NCI-H446 treated with DMSO at 0.1 percent for 48 hours (cell line): ENCODE results near the gene MYO1A.
"Not testable (repeated sequence)": the region's sequence is repeated elsewhere in the genome, so short reads cannot be mapped to it uniquely, and the experiment has no call there.

Source experiments
- DNase-seq: peaks from one replicate; lab custom pipeline; 2025; lab: John Stamatoyannopoulos, UW

Gene MYO1A

DNA sequence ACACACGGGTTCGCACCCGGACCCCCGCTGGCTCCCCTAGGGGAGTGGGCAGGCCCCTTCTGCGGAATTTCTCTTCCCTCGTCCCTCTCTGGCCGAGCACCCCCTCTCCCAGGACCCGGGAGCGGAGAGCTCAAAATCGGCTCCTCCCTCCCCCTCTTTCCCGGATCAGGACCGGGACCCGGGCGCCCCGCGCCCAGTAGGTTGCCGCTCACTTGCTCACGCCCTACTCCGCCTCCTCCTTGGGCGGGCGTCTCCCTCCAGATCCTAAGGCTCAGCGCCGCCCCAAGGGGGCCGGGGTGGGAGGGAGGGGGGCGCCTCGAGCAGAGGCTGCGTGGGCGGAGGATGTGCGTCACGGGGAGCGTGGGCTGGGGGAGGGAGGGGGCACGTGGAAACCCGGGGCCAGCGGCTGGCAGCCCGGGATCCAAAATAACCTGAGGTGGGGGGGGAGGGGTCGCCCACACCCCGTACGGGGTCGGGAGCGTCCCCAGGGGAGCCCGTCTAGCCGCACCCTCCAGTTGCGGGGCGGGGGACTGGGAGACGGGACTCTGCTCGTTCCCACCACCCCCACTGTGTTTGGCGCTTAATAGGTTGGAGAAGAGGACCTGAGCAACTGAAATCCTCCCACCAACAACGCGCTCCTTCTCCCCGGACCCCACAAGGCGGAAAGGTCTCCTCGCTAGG lies 37.2 kb upstream of the MYO1A start:
- no peak for DNase-seq

GRCh38 chr12:57086493-57087009 lies 36.6 kb upstream of the MYO1A start:
- DNase-seq, result no peak

GRCh38 chr12:57085999-57086492 lies 36.1 kb upstream of the MYO1A start:
- no peak for DNase-seq

GRCh38 chr12:57080855-57081254 lies 30.9 kb upstream of the MYO1A start:
- no peak for DNase-seq

DNA sequence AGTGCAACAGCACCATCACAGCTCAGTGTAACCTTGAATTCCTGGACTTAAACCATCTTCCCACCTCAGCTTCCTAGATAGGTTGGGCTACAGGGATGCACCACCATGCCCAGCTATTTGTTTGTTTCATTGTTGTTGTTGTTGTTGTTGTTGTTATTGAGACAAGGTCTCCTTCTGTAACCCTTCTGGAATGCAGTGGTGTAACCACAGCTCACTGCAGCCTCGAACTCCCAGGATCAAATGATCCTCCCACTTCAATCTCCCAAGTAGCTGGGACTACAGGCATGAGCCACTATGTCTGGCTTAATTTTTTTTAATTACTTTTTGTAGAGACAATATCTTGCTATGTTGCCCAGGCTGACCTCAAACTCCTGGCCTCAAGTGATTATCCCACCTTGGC lies 29.9 kb upstream of the MYO1A start:
- DNase-seq, result no peak

DNA sequence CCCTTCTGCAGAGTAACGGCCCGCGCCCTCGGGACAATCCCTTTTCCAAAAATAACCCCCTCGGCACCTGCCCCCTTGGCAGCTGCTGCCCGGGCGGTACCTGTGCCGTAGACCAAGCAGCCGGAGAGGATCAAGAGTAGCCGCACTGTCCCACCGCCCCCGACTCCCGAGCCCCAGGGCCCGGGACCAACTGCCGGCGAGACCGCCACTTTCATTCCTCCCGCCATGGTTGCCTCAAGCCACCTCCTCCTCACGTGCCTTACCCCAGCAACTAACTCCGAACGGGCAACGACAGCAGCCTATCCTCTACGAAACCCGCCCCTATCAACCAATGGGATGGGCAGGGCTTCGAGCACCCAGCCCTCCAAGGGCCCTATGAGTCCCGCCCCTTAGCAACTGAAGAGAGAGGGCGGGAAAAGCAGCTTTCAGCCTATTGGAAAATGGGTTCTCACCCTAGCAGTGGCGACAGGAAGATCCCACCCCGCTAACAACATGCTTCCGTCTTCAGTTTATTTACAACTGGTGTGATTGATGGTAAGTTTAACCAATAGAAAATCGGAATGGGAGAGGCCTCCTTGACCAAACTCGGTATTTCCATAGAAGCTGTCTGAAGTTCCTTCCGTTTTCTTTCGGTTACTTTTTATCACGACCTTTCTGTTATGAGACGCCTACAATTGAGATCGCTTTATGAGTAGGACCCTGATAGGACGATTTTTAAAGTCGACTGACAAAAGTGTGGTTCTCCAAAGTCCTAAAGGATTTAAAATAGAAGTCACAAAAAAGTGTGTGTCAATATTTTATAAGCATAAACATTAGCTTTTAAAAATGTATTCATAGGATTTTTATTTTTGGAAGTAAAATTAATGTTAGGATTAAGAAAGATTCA lies 28.8 kb upstream of the MYO1A start, which contains the start of gene NEMP1:
Gene NEMP1, minus strand, starts transcription at position 273 of the 886 bp plus-strand sequence. Its CDS starts 46 bp downstream, at position 227.
- peak; percentile 99 for DNase-seq

- not testable (repeated sequence) for DNase-seq
Measured at GRCh38 chr12:57073566-57074450, 23.9 kb upstream of the MYO1A start.

DNA sequence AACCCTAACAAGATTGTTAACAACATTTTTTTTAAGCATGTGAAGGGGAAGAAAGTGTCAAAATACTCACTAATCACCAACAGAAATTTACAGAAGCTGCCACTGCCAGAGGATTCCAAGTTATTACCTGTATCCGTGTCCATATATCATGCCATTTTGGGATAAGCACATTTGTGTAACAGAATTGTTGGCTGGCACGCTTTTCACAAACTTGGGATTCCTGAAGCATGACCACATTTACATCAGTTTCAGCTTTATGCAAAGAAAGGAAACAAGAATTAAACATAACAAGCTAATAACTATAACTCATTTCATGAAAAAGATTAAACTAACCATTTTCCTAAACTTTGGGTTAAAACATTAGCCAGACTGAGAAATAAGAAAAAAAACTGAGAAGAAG lies 22.7 kb upstream of the MYO1A start:
- no peak for DNase-seq

- DNase-seq, result peak; percentile 30
Measured at GRCh38 chr12:57069523-57069922, 19.6 kb upstream of the MYO1A start.

GRCh38 chr12:57066245-57066644 lies 16.3 kb upstream of the MYO1A start:
- no peak for DNase-seq

DNA sequence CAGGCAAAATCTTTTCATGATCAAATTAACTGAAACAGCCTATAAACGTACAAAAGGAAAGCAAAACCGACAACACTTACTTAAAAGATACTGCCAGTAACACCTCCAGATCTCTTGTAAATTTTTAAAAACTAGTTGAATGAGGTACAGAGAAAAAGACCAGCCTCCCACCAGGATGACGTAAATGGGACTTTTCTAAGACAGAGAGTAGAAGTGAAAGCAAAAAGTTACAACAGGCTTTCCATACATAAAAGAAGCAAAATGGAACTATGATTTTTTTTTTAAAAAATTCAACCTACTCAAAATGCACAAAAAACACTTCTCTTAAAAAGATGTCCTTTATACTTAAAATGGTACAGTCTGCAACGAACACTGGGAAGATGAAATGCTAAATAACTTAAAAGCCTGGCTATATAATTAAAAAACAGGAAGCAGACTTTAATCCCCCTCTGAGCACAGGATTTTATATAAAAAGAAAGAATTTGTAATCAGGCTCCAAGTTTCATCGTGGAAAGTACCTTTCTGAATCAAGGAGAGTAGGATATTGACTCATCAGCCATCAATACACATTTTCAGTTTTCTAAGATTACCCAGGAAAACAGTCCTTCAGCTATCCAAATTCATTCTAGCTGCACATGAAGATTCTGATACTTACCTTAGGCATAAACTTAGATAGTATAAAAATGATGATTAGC lies 14.2 kb upstream of the MYO1A start:
- no peak for DNase-seq

DNA sequence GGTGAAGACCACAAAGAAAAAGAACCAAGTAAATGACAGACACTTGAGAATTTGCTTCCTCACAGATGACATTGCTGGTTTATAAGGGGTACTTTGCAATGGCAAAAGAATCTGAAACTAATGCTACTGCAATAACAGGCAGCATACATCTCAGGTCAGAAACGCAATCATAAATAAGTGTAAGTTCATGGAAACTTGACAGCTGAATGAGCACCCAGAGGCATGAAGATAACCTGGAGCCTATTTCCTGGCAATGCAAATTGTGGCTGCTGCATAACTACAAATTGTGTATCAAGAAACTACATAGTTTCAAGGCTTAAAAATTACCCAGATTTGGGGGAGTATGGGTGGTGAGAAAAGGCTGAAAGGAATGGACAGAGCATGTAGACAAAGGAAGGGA lies 8.5 kb upstream of the MYO1A start:
- DNase-seq, result no peak

DNA sequence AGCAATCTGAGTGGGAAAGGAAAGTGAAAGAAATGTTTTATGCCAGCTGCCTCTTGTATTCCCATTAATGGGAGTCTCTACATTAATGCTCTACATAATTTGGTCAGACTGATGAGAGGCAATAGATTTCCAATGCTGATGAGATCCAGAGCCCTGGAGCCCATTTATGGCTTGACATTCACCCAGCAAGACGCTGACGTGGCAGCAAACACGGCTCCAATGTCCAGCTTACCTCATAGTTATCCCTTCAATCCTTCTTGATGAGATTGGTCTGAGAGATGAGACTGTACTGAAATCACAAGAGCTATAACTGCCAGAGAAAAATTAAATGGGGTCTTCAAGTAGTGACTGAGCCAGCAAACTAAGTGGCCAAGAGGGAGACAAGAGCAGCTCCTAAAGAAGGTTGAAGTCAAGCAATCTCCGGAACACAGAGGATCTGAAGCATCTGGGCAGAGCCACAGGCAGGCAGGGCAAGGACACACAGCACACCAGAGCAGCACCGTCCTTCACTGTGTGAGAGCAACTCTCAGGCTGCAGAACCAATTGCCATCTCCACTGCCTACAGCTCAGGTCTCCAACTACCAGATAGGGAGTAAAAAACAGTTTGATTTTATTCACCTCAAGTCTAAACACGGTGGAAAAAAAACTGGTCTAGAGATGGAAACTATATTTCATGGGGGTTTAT lies 7.3 kb upstream of the MYO1A start:
- DNase-seq, result no peak

- no peak for DNase-seq
Measured at GRCh38 chr12:57055824-57056223, 5.9 kb upstream of the MYO1A start.

GRCh38 chr12:57053901-57054300 lies 4.0 kb upstream of the MYO1A start:
- DNase-seq, result not testable (repeated sequence)

DNA sequence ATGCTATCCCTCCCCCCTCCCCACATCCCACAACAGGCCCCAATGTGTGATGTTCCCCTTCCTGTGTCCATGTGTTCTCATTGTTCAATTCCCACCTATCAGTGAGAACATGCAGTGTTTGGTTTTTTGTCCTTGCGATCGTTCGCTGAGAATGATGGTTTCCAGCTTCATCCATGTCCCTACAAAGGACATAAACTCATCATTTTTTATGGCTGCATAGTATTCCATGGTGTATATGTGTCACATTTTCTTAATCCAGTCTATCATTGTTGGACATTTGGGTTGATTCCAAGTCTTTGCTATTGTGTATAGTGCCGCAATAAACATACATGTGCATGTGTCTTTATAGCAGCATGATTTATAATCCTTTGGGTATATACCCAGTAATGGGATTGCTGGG lies 3.2 kb upstream of the MYO1A start:
- not testable (repeated sequence) for DNase-seq

GRCh38 chr12:57051011-57051410 lies 1.1 kb upstream of the MYO1A start:
- no peak for DNase-seq

GRCh38 chr12:57049119-57049446 lies 846 bp downstream of the MYO1A start:
- no peak for DNase-seq

DNA sequence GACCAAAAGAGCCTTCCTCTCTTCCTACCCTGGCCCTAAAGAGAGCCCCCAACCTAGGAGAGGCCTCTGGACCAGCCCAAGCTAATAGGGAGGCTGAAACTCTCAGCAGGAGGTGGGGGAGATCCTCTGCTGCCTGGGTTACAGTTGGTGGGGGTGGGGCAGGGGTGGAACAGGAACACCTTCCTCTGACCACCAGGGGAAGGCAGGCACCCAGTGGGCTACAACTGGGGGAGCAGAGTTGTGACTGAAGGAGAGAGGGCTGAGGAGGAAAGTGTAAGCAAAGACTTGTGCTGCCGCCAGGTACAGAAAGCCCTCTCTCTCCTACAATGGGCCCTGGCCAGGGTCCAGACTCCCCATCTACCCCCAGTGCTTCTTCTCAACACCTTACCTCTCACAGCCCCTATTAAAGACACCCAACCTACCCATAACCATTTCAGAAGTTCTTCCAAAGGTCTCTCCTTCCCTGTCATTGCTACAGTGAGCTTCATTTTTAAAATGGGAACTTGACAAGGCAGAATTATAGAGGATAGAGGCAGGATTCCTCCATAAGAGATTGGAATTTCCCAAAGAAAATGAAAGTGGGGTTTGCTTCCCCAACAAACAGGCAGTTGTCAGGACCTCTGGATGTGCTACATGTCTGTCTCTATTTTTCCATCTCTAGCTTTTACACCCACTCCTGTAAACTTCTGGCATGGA lies 1.4 kb downstream of the MYO1A start:
- DNase-seq, result no peak

DNA sequence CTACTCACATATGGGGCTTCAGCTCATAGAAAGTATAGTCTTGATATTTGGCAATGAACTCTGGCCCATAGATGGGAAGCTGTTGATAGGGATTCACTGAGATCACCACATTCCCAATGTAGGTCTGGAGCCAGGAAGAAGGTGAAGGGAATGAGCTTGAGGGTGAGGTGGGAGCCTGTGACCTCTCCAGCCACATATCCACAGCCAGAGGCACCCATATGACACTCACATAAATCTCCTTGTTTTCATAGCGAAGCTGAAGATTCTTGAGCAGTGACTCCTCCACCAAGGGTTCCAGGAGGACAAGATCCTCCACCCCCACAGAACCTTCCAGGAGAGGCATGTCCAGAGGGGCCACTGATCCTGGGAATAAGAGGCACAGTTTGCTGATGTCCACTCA lies 1.9 kb downstream of the MYO1A start:
- DNase-seq, result no peak
